Activated CD8-positive, alpha-beta T cell treated with anti-CD3 and anti-CD28 coated beads for 36 hours (primary cell): Measurements from ENCODE around the gene TEAD3. TPM values are rescaled to one million over a fixed set of nuclear protein-coding genes. Genes with fewer than 3 reads are reported as not detected.

Experiments used
- ATAC-seq: fragments of 200-7000 bp; cut with Tn5 transposase; one replicate; pipeline ENCODE4 v1.10.0; 2021; ENCODE audit warnings: mild to moderate bottlenecking, moderate library complexity
- CTCF ChIA-PET: fragments of 350-600 bp; sonication (Branson Sonifier 250); formaldehyde crosslinking; loops from one replicate; lab custom pipeline; 2021; ENCODE audit warnings: antibody characterized with exemption; lab: Charles Lee
- POLR2A ChIA-PET: fragments of 350-600 bp; sonication (Branson Sonifier 250); formaldehyde crosslinking; loops from one replicate; lab custom pipeline; 2021; ENCODE audit warnings: antibody characterized with exemption; lab: Charles Lee
- DNase-seq: peaks from one replicate; pipeline ENCODE4 v3.0.0-alpha.2; 2020
- H3K27ac Mint-ChIP-seq: one replicate; pipeline ENCODE4 v1.8.0; 2021; ENCODE audit warnings: mild to moderate bottlenecking, mixed read lengths
- H3K27me3 Mint-ChIP-seq: one replicate; pipeline ENCODE4 v1.8.0; 2021; ENCODE audit warnings: mixed read lengths
- H3K36me3 Mint-ChIP-seq: one replicate; pipeline ENCODE4 v1.8.0; 2021; ENCODE audit warnings: low read depth, mixed read lengths
- H3K4me1 Mint-ChIP-seq: one replicate; pipeline ENCODE4 v1.8.0; 2021; ENCODE audit warnings: low read depth, mixed read lengths
- H3K4me3 Mint-ChIP-seq: one replicate; pipeline ENCODE4 v1.8.0; 2021; ENCODE audit warnings: mild to moderate bottlenecking, moderate library complexity, mixed read lengths
- H3K9me3 Mint-ChIP-seq: one replicate; pipeline ENCODE4 v1.8.0; 2021; ENCODE audit warnings: mixed read lengths
- intact Hi-C: fragments of 100-400 bp; cut with micrococcal nuclease; formaldehyde crosslinking; loops from one replicate; pipeline ENCODE4 v1.10.0; 2022
- total RNA-seq, 2 experiments: library from RNA; stranded (reverse); gene quantifications; one replicate each; pipeline ENCODE4 v1.2.3, GENCODE V29; 2021
- TF ChIP-seq, protein P1 (sequence below): fragments of 200-600 bp; IDR thresholded peaks from one replicate; pipeline ENCODE4 v1.8.0; 2022; ENCODE audit warnings: antibody characterized with exemption, mild to moderate bottlenecking

TEAD3 gene
- total RNA-seq, 2 experiments from 2014 or later, result 0.68 to 0.81 TPM

DNA sequence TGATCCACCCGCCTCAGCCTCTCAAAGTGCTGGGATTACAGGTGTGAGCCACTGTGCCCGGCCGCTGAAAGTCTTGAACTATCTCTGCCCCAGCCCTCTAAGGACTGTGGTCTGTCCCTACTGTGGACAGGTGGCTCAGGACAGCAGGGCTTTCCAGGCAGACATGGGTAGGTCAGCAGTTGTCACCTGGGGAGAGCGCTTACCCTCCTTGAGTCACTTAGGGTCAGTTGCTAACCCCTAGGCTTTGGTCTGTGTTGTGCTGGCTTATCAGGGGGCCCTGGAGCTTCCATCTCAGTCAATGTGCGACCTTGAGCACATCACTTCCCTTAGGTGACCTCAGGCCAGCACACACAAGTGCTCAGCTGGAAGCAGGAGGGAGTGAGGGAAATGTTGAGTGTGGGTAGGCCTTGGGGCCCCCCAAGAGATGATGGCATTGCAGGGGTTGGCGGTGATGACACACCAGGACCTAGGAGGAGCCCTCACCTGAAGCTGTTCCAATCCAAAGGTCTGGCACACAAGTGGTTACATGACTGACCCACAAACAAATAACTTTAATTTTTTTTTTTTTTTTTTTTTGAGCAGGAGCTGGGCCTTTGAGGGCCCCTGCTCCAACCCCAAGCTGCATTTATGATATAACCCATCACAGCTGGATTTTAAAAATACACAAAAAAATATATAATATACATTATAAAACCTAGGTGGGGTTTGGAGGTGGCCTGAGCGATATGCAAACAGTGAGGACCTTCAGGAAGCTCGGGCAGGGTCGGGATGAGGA lies 23.6 kb downstream of the TEAD3 start:
- POLR2A ChIA-PET, result interaction anchor here (0.6 to 16.3 kb wide), 12 partner anchors 14 to 253 kb away, joined by 3 to 327 read pairs (median 4); partner anchors contain the start of genes DEF6, FANCE, PPARD and TEAD3
- TF ChIP-seq, protein P1, sequence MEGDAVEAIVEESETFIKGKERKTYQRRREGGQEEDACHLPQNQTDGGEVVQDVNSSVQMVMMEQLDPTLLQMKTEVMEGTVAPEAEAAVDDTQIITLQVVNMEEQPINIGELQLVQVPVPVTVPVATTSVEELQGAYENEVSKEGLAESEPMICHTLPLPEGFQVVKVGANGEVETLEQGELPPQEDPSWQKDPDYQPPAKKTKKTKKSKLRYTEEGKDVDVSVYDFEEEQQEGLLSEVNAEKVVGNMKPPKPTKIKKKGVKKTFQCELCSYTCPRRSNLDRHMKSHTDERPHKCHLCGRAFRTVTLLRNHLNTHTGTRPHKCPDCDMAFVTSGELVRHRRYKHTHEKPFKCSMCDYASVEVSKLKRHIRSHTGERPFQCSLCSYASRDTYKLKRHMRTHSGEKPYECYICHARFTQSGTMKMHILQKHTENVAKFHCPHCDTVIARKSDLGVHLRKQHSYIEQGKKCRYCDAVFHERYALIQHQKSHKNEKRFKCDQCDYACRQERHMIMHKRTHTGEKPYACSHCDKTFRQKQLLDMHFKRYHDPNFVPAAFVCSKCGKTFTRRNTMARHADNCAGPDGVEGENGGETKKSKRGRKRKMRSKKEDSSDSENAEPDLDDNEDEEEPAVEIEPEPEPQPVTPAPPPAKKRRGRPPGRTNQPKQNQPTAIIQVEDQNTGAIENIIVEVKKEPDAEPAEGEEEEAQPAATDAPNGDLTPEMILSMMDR, result no peak
- peaks cover 48% of the 10 kb centered on the region for H3K36me3 Mint-ChIP-seq

DNA sequence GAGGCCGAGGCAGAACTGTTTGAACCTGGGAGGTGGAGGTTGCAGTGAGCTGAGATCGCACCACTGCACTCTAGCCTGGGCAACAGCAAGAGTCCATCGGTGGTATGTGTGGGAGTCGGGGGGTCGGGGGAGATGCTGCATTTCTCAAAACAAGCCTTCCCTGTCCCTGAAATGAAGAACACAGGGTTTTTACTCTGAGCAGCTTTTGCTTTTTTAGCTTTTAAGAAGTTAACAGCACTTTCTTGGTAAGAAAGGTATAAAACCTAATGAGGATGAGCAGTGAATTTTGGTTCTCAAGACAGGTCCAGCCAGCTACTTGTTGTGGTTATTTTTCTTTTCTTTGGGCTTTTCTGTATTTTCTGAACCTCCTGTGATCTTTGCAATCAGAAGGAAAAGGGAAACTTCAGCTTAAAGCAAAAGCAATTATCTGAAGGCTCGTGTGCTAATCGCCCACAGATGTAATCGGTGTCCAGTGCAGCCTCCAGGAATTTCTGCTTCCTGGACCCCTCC lies 25.0 kb downstream of the TEAD3 start:
- Mint-ChIP-seq H3K27me3 (no peaks in the 10 kb centered on the region), H3K27ac (peak overlapping the region; percentile 98), H3K36me3 (peaks cover 53% of the 10 kb centered on the region), H3K4me1 (peaks cover 40% of the 10 kb centered on the region), H3K9me3 (no peaks in the 10 kb centered on the region), H3K4me3 (peak overlapping the region; percentile 97)
- TF ChIP-seq, protein P1, result no peak
- POLR2A ChIA-PET, result interaction anchor here (0.7 to 16.3 kb wide), 14 partner anchors 16 to 217 kb away, joined by 3 to 327 read pairs (median 4); partner anchors contain the start of genes DEF6, FANCE, FKBP5 and PPARD
- CTCF ChIA-PET, result interaction anchor here (0.9 to 1.2 kb wide), 4 partner anchors 80 to 178 kb away, joined by 3 to 6 read pairs (median 4); partner anchors contain the start of gene PPARD
- no peak for DNase-seq
- intact Hi-C loops, result no loop called here
- ATAC-seq, result no peak

More for the DNA sequence above, 23.6 kb downstream of the TEAD3 start:
- ATAC-seq, result peak; percentile 12
- Mint-ChIP-seq H3K4me3 (no peak overlapping the region), H3K27me3 (no peaks in the 10 kb centered on the region), H3K9me3 (no peaks in the 10 kb centered on the region), H3K27ac (peak overlapping the region; percentile 70), H3K4me1 (peaks cover 34% of the 10 kb centered on the region)
- CTCF ChIA-PET, result interaction anchor here (1.7 kb wide), 1 partner anchor 10 kb away, joined by 5 read pairs; no protein-coding TSS in a partner anchor
- intact Hi-C loops, result no loop called here
- peak; percentile 41 for DNase-seq

DNA sequence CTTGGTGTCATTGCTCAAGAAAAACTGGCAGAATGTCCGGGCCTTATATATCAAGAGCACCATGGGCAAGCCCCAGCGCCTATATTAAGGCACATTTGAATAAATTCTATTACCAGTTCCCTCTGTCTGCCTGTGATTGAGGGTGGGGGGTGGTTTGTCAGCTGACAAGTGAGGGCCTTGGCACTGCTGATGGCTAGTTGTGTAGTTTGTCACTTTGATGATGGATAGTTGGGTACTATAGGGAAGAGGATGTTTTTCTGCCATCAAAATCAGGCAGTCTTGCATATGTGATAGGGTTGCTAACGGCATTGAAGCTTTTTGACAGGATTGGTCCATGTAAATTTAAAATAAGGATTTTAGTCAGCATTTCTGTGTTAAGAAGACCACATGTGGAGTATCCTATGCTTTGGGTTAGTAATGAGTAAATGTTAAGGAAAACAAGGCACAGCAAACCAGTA lies 26.2 kb downstream of the TEAD3 start:
- intact Hi-C loops, result no loop called here
- Mint-ChIP-seq H3K4me1 (peaks cover 40% of the 10 kb centered on the region), H3K27ac (peak overlapping the region; percentile 98), H3K9me3 (no peaks in the 10 kb centered on the region), H3K36me3 (peaks cover 58% of the 10 kb centered on the region), H3K4me3 (peak overlapping the region; percentile 97), H3K27me3 (no peaks in the 10 kb centered on the region)
- CTCF ChIA-PET, result interaction anchor here (0.6 to 2.1 kb wide), 2 partner anchors 21 to 213 kb away, joined by 3 to 7 read pairs; no protein-coding TSS in a partner anchor
- POLR2A ChIA-PET, result interaction anchor here (0.6 to 16.3 kb wide), 13 partner anchors 17 to 191 kb away, joined by 3 to 327 read pairs (median 4); partner anchors contain the start of genes DEF6, FANCE, PPARD and TEAD3
- no peak for DNase-seq
- TF ChIP-seq, protein P1, result no peak
- no peak for ATAC-seq

DNA sequence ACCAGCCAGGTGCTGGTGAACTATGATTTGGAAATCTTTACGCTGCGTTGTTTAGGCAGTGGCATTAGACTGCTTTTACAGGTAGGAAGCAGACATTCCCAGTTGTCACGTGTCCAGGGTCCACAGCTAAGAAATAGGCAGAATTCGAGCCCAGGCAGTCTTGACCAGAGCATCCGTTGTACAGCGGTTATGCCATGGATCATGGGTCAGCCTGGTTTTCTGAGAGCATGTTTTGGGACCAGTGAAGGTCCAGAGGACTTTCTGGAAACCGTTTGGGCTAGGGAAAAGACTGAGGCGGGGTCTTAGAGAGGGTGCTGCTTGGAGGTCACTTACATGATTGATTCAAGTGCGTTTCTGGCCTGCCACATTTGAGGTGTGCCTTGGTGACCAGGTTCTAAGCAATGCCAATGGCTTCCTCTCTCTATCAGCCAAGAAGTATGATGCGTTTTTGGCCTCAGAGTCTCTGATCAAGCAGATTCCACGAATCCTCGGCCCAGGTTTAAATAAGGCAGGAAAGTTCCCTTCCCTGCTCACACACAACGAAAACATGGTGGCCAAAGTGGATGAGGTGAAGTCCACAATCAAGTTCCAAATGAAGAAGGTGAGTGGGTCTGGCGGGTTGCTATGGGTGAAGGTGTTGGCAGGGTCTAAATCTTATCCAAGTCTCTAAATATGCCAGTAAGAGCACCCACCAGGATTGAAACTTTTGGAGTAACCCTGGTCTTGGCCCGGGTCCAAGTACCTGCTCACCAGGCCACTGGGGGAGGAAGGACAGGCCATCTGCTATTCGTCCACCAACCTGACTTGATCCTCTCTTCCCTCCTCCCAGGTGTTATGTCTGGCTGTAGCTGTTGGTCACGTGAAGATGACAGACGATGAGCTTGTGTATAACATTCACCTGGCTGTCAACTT lies 26.9 kb downstream of the TEAD3 start:
- intact Hi-C loops, result loop anchor here (5.0 kb wide), 1 partner anchor 173 kb away; the partner anchor contains the start of gene DEF6
- H3K4me1 Mint-ChIP-seq, result peaks cover 40% of the 10 kb centered on the region
- POLR2A ChIA-PET, result interaction anchor here (0.7 to 16.3 kb wide), 12 partner anchors 17 to 245 kb away, joined by 3 to 327 read pairs (median 15); partner anchors contain the start of genes DEF6, FANCE, PPARD and TEAD3
- peak overlapping the region; percentile 97 for H3K4me3 Mint-ChIP-seq
- no peaks in the 10 kb centered on the region for H3K9me3 Mint-ChIP-seq
- CTCF ChIA-PET, result interaction anchor here (2.1 kb wide), 1 partner anchor 21 kb away, joined by 7 read pairs; no protein-coding TSS in a partner anchor
- no peaks in the 10 kb centered on the region for H3K27me3 Mint-ChIP-seq
- DNase-seq, result no peak
- TF ChIP-seq, protein P1, result no peak
- no peak for ATAC-seq
- peaks cover 58% of the 10 kb centered on the region for H3K36me3 Mint-ChIP-seq
- peak overlapping the region; percentile 98 for H3K27ac Mint-ChIP-seq
